GM20431 (cell line): ENCODE results near the gene KCNA10.

Experiments
- in situ Hi-C: fragments of 300-500 bp; cut with MseI, MboI; formaldehyde crosslinking; loops from one replicate; pipeline ENCODE4 v1.15.0; 2020; ENCODE audit warnings: low sequenced_read_pairs; ENCODE audit not compliant: unreplicated experiment

KCNA10 gene

GRCh38 chr1:110519125-110519810 is at the start of gene KCNA10:
Gene KCNA10, minus strand, starts transcription at chr1:110519175. Its CDS starts 388 bp downstream, at chr1:110518787.
- in situ Hi-C loops = no loop called here

GRCh38 chr1:110566836-110567235 is 47.9 kb upstream of the KCNA10 start:
- in situ Hi-C loops = no loop called here

- in situ Hi-C loops = no loop called here
These were observed 46.6 kb upstream of the KCNA10 start for GRCh38 chr1:110565565-110565964.

- in situ Hi-C loops = no loop called here
These were observed 44.1 kb upstream of the KCNA10 start for GRCh38 chr1:110563089-110563488.

- in situ Hi-C loops = no loop called here
These were observed 42.6 kb upstream of the KCNA10 start for GRCh38 chr1:110561596-110561995.

- in situ Hi-C loops = no loop called here
These were observed 40.2 kb upstream of the KCNA10 start for GRCh38 chr1:110559157-110559556.

- in situ Hi-C loops = no loop called here
These were observed 38.5 kb upstream of the KCNA10 start for GRCh38 chr1:110557481-110557880.

- in situ Hi-C loops = no loop called here
These were observed 37.5 kb upstream of the KCNA10 start for GRCh38 chr1:110556471-110556807.

- in situ Hi-C loops = no loop called here
These were observed 37.0 kb upstream of the KCNA10 start for GRCh38 chr1:110555807-110556470.

GRCh38 chr1:110554871-110555801 is 36.2 kb upstream of the KCNA10 start:
- in situ Hi-C loops = no loop called here

GRCh38 chr1:110551278-110551809 is 32.4 kb upstream of the KCNA10 start:
- in situ Hi-C loops = no loop called here

GRCh38 chr1:110549831-110550230 is 30.9 kb upstream of the KCNA10 start:
- in situ Hi-C loops = no loop called here

- in situ Hi-C loops = no loop called here
These were observed 29.4 kb upstream of the KCNA10 start for GRCh38 chr1:110548381-110548780.

- in situ Hi-C loops = no loop called here
These were observed 28.0 kb upstream of the KCNA10 start for GRCh38 chr1:110547017-110547416.

GRCh38 chr1:110545492-110545891 is 26.5 kb upstream of the KCNA10 start:
- in situ Hi-C loops = no loop called here

- in situ Hi-C loops = no loop called here
These were observed 25.8 kb upstream of the KCNA10 start for GRCh38 chr1:110544753-110545152.

GRCh38 chr1:110542725-110543124 is 23.8 kb upstream of the KCNA10 start:
- in situ Hi-C loops = no loop called here

GRCh38 chr1:110541906-110542395 is 23.0 kb upstream of the KCNA10 start:
- in situ Hi-C loops = no loop called here

GRCh38 chr1:110540891-110541685 is 22.1 kb upstream of the KCNA10 start:
- in situ Hi-C loops = no loop called here

- in situ Hi-C loops = no loop called here
These were observed 19.9 kb upstream of the KCNA10 start for GRCh38 chr1:110538921-110539320.
